ENCODE results near the gene KANSL3. TPM values are rescaled to one million over a fixed set of nuclear protein-coding genes. Genes with fewer than 3 reads are reported as not detected.

Gene KANSL3
- total and polyA plus RNA-seq, 9 of the 15 experiments (the other 6 are each of a cell fraction or from before 2014, with no cell fraction given), result 11.3 to 43.7 (median 27.9) TPM

DNA sequence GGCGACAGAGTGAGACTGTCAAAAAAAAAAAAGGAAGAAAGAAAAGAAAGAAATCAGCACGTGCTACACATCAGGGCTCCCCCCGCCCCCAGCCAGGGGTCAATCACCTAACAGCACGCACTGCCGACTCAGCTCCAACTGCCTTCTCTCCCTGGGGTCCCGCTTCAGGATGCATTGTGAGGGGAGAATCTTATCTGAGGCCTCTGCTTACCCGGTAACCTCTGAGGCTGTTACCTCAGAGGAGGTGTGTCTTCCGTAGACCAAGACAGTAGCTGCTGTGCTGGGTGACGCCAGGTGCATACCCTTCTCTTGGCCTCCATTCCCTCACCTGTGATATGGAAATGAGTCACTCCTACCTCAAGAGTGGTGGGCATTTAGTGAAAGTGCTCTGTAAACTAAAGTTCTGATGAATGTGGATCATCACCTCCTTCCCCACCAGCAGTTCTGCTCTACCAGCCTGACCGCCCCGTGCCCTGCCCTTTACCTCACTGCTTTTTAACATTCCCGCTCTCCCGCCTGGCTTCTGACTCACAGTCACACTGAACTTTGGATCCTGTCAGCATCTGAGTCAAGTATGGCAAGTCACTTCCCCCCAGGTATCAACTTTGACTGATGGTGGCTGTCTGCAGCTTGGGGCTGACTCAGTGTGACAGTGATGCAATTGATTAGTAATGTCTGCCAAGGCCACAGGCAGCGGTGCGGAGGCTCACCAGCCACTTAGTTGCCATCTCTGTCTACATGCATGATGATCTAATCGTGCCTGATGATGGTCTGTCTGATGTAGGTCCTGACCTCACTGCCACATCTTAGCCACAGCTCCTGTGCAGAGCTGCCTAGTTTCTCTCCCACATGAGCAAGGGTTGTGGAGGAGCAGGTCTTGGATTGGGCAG is 81.4 kb downstream of the KANSL3 start (continued):
- peak; percentile 70 for TF ChIP-seq JUND (IDR thresholded peaks at IDR 0.05; ENCODE audit: borderline replicate concordance, low read depth, low read length)
- peak; percentile 34; the same call in 1 of the 3 replicates for TF ChIP-seq JUND (tag; IDR thresholded peaks at IDR 0.05; ENCODE audit: borderline replicate concordance, low read depth, low read length)
- TF ChIP-seq JUNB (CRISPR knock-in tag; conservative IDR thresholded peaks at IDR 0.05), result no peak
- TF ChIP-seq KDM4B (IDR thresholded peaks at IDR 0.05; ENCODE audit: borderline replicate concordance in 2 of 2, low read depth in 1 of 2), result peak in 1 of 2 experiments; percentile 29; a peak in 1 of 4 replicates
- no peak for TF ChIP-seq SIX5 (IDR thresholded peaks at IDR 0.05; ENCODE audit: borderline replicate concordance in 1 of 2, insufficient read depth in 1 of 2, low read depth in 1 of 2, low read length in 2 of 2)
- TF ChIP-seq, protein P1, sequence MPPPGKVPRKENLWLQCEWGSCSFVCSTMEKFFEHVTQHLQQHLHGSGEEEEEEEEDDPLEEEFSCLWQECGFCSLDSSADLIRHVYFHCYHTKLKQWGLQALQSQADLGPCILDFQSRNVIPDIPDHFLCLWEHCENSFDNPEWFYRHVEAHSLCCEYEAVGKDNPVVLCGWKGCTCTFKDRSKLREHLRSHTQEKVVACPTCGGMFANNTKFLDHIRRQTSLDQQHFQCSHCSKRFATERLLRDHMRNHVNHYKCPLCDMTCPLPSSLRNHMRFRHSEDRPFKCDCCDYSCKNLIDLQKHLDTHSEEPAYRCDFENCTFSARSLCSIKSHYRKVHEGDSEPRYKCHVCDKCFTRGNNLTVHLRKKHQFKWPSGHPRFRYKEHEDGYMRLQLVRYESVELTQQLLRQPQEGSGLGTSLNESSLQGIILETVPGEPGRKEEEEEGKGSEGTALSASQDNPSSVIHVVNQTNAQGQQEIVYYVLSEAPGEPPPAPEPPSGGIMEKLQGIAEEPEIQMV (tag; conservative IDR thresholded peaks at IDR 0.05; ENCODE audit: low read depth), result no peak
- TF ChIP-seq MEIS2 (IDR thresholded peaks at IDR 0.05; ENCODE audit: partially characterized antibody), result peak; percentile 86
- TF ChIP-seq CREM (IDR thresholded peaks at IDR 0.05; ENCODE audit: low read depth), result peak; percentile 57
- TF ChIP-seq TEAD2 (tag; IDR thresholded peaks at IDR 0.05), result no peak
- TF ChIP-seq NKRF (IDR thresholded peaks at IDR 0.05; ENCODE audit: borderline replicate concordance), result no peak
- no peak for TF ChIP-seq CHD2 (IDR thresholded peaks at IDR 0.05; ENCODE audit: low read depth, low read length)
- peak in 1 of 2 experiments; percentile 54 for TF ChIP-seq E2F6 (IDR thresholded peaks at IDR 0.05; ENCODE audit: borderline replicate concordance in 1 of 2, extremely low read depth in 1 of 2, insufficient read depth in 1 of 2, insufficient read length in 1 of 2, low read depth in 1 of 2, low read length in 1 of 2, poor library complexity in 1 of 2, severe bottlenecking in 1 of 2)
- peak; percentile 34; the same call in 1 of the 2 replicates for TF ChIP-seq ZEB2 (IDR thresholded peaks at IDR 0.05)
- TF ChIP-seq, protein P2, sequence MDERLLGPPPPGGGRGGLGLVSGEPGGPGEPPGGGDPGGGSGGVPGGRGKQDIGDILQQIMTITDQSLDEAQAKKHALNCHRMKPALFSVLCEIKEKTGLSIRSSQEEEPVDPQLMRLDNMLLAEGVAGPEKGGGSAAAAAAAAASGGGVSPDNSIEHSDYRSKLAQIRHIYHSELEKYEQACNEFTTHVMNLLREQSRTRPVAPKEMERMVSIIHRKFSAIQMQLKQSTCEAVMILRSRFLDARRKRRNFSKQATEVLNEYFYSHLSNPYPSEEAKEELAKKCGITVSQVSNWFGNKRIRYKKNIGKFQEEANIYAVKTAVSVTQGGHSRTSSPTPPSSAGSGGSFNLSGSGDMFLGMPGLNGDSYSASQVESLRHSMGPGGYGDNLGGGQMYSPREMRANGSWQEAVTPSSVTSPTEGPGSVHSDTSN (CRISPR knock-in tag; IDR thresholded peaks at IDR 0.05; ENCODE audit: low read depth), result no peak
- TF ChIP-seq, protein P2 (tag; conservative IDR thresholded peaks at IDR 0.05; ENCODE audit: low read depth), result peak; percentile 51; the same call in 1 of the 2 replicates
- TF ChIP-seq NR2C2 (CRISPR knock-in tag; IDR thresholded peaks at IDR 0.05), result no peak
- TF ChIP-seq NR2C2 (tag; IDR thresholded peaks at IDR 0.05), result peak; percentile 43; the same call in 1 of the 2 replicates
- TF ChIP-seq ZNF134 (CRISPR knock-in tag; conservative IDR thresholded peaks at IDR 0.05), result no peak
- TF ChIP-seq FOXA3 (CRISPR knock-in tag; conservative IDR thresholded peaks at IDR 0.05 in 1 of 2, IDR thresholded peaks at IDR 0.05 in 1 of 2), result no peak

Measured in K562 (cell line).